H1 (cell line): ENCODE data around the gene CRISPLD2. TPM values are rescaled to one million over a fixed set of nuclear protein-coding genes. Genes with fewer than 3 reads are reported as not detected.

Experiments used
- BCL11A ChIP-seq, 2 experiments: IDR thresholded peaks; one replicate each; pipeline ENCODE4 v1.6.1; 2011; ENCODE audit warnings: low read depth in 2 of 2, low read length in 2 of 2, mild to moderate bottlenecking in 2 of 2
- CHD7 ChIP-seq: fragments of 300-600 bp; sonication (generic); IDR thresholded peaks from 2 replicates; pipeline ENCODE4 v1.7.1; 2012; ENCODE audit warnings: low read length, moderate library complexity, mild to moderate bottlenecking, inconsistent platforms; ENCODE audit not compliant: insufficient replicate concordance
- HDAC6 ChIP-seq: IDR thresholded peaks from one replicate; pipeline ENCODE4 v1.7.1; 2012; ENCODE audit warnings: low read depth, mild to moderate bottlenecking, inconsistent platforms, low read length, moderate library complexity
- POLR2A ChIP-seq, 2 experiments: IDR thresholded peaks; 1 replicate in 1 of 2; 2 replicates in 1 of 2; pipeline ENCODE4 v1.6.1; 2011; ENCODE audit warnings: low read depth in 2 of 2, low read length in 2 of 2, mild to moderate bottlenecking in 2 of 2; ENCODE audit errors: control extremely low read depth in 1 of 2
- RBBP5 ChIP-seq: IDR thresholded peaks from 2 replicates; pipeline ENCODE4 v1.7.1; 2012; ENCODE audit warnings: low read depth, mild to moderate bottlenecking, inconsistent platforms, low read length, moderate library complexity, borderline replicate concordance
- RNF2 ChIP-seq: fragments of 200-900, 300-1000 bp; sonication (generic); IDR thresholded peaks from 2 replicates; pipeline ENCODE4 v1.7.1; 2016; ENCODE audit warnings: borderline replicate concordance, low read depth, mild to moderate bottlenecking, antibody characterized with exemption, low read length; ENCODE audit not compliant: poor library complexity, severe bottlenecking; ENCODE audit errors: missing control alignments
- TBP ChIP-seq: IDR thresholded peaks from 2 replicates; pipeline ENCODE4 v1.6.1; 2011; ENCODE audit warnings: low read depth, low read length, improper control_type of control experiment
- YY1 ChIP-seq: IDR thresholded peaks from 2 replicates; pipeline ENCODE4 v1.6.1; 2011; ENCODE audit warnings: low read depth, mild to moderate bottlenecking, low read length
- polyA plus RNA-seq, 7 experiments: library from polyadenylated mRNA; depleted of rRNA in 3 of 7; stranded (reverse) in 5 of 7; unstranded in 2 of 7; fragments of >200 nt in 5 of 7; fragments of 200-250 nt in 2 of 7; gene quantifications; 1 replicate in 5 of 7; 2 replicates in 1 of 7; 4 replicates in 1 of 7; pipeline versions ENCODE4 v1.2.1 to v1.2.3, GENCODE V29; 2011 to 2013; ENCODE audit warnings: missing spikeins in 2 of 7, mixed read lengths in 2 of 7
- total RNA-seq: library from RNA; stranded (reverse); fragmentation: NEBNext Ultra II Directional; extraction: Animal tissue kit (Norgen Biotek cat#: 25700); gene quantifications from 2 replicates; pipeline ENCODE4 v1.2.1, GENCODE V29; 2021
- TF ChIP-seq, protein P1 (sequence below): IDR thresholded peaks from 2 replicates; pipeline ENCODE4 v1.6.1; 2011; ENCODE audit warnings: low read length, improper control_type of control experiment

The CRISPLD2 gene
- total and polyA plus RNA-seq, 2 of the 8 experiments (the other 6 are each of a cell fraction or from before 2014, with no cell fraction given) = 2.7 to 5.1 TPM

GRCh38 chr16:84864326-84864955 lies 44.7 kb downstream of the CRISPLD2 start (continued):
- TF ChIP-seq CHD7 (no peak), TBP (no peak), POLR2A (IDR thresholded peaks at IDR 0.05; ENCODE audit: control extremely low read depth in 1 of 2, low read depth in 2 of 2, low read length in 2 of 2) (no peak), YY1 (no peak), BCL11A (IDR thresholded peaks at IDR 0.05; ENCODE audit: low read depth in 2 of 2, low read length in 2 of 2) (no peak), RNF2 (no peak), RBBP5 (no peak), HDAC6 (no peak)
- TF ChIP-seq, protein P1, sequence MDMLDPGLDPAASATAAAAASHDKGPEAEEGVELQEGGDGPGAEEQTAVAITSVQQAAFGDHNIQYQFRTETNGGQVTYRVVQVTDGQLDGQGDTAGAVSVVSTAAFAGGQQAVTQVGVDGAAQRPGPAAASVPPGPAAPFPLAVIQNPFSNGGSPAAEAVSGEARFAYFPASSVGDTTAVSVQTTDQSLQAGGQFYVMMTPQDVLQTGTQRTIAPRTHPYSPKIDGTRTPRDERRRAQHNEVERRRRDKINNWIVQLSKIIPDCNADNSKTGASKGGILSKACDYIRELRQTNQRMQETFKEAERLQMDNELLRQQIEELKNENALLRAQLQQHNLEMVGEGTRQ = no peak
